NCI-H748 treated with DMSO at 0.1 percent for 48 hours (cell line): ENCODE data around the gene CECR2.

Experiments
- DNase-seq: peaks from one replicate; lab custom pipeline; 2025; lab: John Stamatoyannopoulos, UW

Gene CECR2

GRCh38 chr22:17570851-17571631, 201.8 kb downstream of the CECR2 start:
- no peak for DNase-seq

GRCh38 chr22:17575151-17575550, 205.9 kb downstream of the CECR2 start:
- DNase-seq: no peak

DNA sequence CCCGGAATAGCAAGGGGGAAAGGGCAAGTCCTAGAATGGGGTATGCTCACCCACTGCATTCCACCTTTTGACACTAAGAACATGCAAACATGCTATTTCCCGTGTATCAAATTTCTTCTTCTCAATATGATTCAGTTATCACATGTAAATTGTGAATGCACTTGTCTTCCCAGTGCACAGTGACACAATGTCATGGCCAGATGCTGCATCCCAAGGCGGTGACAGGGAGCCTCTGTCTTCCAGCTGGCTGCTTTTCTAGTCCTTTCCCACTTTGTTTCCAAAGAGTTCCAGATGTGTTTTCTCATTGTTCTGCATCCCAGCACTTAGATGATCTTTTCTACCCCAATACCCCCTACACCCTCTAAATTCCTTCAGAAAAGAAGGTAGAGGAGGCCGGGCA, 206.4 kb downstream of the CECR2 start:
- DNase-seq: no peak

DNA sequence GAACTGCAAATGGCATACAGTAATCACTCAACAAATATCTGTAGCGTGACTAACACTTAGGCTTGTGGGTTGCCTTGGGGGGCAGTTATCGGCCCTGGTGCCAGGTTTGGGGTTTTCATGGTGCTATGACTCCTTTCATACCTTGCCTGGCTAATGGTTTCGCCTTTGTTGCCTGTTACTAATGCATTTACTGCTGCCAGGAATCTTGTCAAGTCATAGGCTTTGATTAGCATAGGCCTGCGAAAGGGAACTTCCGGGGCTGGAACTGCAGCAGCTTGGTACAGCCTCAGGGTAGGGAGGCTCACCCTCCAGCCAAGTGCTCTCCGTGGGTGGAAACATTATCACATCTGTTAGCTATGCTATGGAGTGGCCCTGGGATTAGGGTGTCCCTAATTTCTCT, 207.2 kb downstream of the CECR2 start:
- no peak for DNase-seq

DNA sequence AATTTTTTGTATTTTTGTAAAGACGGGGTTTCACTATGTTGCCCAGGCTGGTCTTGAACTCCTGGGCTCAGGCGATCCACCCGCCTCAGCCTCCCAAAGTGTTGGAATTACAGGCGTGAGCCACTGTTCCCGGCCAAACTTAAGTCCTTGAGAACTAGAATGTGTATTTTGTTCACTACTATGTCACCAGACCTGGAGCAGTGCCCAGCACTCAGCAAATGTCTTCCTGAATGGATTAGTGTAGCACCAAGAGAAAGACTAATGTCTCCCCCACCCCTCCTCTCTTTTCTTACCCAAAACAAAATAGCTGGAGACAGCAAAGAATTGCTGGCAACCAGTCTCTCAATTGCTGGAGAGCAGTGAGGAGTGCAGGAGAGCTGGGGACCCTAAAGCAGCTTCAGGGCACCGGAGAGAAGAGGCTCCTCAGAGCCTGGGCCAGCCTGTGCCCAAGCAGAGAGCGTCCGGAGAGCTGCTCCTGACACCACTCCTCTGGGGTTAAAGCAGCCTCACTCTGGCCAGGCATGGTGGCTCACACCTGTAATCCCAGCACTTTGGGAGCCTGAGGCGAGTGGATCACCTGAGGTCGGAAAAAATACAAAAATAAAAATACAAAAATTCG, 209.0 kb downstream of the CECR2 start:
- DNase-seq: no peak

GRCh38 chr22:17579535-17579981, 210.3 kb downstream of the CECR2 start:
- DNase-seq: no peak

DNA sequence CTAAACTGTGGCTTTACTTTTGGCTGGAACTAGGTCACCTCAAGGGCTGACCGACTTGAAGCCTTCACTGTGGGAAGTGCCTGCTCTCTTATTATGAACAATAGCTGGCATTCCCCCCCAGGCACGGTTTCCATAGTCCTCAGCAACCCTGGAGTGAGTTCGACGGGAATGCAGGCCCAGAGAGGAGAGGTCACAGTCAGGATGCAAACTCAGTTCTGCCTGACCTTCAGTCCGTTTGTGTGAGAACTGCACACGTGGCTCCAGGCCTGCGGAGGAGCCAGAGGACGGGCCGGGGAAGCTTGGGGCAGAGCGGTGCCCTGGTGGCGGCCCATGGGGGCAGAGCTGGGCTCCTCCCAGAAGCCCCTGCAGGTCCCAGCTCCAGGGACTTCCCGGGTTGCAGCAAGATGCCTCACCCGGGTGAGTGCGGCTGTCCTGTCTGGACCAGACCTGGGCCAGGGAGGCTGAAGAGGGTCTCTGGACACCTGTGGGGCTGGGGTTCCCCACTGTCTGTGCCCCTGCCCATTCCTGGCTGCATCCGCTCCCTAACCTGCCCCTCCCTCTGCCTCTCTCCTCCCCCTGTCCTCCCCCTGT, 211.3 kb downstream of the CECR2 start:
- DNase-seq: no peak

- DNase-seq: no peak
Measured at GRCh38 chr22:17581056-17581455, 211.8 kb downstream of the CECR2 start.

- DNase-seq: no peak
Measured at GRCh38 chr22:17581631-17582030, 212.4 kb downstream of the CECR2 start.

DNA sequence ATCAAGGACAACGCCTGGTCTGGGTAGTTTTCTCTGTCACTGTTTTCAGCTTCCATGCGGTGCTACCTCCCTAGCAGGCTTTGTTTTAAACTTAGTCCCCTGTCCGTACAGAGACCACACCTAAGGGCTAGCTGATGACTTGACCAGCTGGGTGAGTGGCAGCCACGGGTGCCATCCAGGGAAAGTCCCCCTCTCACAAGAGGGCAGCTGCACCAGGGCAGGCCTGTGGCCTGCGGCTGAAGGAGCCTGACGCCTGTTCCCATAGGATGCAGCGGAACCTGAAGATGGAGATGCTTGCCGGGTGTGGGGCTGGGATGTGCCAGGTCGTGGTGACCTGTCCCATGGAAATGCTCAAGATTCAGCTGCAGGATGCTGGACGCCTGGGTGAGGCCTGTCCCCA, 213.9 kb downstream of the CECR2 start:
- DNase-seq: no peak

GRCh38 chr22:17586831-17587440, 217.7 kb downstream of the CECR2 start:
- no peak for DNase-seq

DNA sequence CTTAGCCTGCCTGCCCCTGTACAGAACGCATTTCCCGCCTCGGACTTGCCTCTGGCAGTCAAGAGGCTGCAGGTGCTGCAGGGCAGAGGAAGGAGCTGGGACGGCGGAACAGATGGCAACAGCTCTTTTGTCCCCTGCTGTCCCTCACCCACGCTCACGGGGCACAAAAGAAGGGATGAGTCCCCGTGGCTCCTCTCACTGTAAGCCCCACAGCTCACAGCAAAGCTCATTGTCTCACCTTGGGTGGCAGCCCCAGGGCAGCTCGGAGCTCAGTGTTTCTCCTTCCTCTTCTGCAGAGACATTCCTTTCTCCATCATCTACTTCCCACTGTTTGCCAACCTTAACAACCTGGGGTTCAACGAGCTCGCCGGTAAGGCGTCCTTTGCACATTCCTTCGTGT, 218.4 kb downstream of the CECR2 start:
- DNase-seq: no peak

DNA sequence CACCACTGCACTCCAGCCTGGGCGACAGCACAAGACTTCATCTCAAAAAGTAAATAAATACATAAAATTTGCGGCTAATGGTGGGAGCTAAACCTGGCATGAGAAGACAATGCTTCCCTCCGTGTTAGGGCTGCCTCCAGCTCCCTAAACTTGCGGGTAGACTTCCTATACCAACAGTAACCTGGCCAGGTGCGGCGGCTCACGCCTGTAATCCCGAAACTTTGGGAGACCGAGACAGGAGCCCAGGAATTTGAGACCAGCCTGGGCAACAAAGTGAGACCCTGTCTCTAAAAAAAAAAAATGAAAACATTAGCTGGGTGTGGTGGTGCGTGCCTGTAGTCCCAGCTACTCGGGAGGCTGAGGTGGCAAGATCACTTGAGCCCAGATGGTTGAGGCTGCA, 219.3 kb downstream of the CECR2 start:
- DNase-seq: no peak

DNA sequence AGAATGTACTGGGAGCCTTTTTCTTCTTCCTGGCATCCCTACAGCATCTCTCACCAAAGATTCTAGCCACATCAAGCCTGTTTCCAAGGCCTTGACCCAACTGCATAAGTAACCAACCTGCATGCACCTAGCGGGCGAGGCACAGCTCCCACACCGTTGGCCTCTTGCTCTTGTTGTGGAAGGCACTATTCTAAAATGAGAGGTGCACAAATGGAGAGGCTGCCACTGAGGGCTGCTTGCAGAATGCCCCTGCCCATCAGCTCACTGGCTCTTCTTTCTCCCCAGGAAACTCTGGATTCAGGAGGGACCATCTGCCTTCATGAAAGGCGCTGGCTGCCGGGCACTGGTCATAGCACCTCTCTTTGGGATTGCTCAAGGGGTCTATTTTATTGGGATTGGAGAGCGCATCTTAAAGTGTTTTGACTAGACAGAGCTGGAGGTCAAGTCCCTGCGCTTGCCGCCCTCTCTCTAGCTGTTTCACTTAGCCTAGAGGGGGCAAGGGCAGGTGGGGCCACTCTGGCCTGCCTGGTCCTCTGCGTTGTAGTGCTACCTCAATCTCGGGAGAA, 220.6 kb downstream of the CECR2 start:
- DNase-seq: no peak

DNA sequence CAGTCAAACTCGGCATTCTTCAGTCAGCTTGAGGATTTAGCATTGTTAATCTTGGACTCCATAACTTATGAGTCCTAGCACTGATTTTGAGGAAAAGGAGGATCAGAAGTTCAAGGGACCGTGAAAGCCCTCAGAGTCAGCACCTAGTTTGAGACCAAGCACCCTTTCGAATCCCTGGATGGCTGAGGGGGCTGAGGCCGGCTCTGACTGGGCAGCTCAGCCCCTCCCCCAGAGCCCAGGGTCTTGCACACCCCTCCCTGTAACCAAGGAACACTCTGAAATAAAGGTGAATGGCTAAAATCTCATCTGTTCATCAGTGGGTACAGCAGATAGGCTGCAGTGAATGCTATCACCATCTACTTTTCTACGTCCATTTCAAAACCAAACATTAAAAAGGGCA, 221.3 kb downstream of the CECR2 start:
- DNase-seq: no peak

DNA sequence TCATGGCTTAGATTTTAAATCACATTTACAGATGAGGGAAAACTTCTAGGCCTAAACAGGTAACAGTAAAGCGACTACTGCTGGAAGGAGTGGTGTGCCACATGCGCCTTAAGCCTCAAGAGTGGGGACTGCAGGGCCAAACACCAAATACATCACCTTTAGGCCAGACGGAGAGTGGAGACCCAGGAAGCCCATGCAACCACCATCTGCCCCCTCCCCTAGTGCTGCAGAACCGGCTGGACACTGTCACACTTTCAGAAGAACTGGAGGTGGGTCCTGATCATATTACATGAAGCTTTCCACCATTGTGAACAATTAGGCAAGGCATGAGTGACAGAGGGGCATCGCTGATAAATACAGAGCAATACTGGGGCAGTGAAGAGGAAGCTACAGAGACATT, 222.9 kb downstream of the CECR2 start:
- no peak for DNase-seq

- DNase-seq: no peak
Measured at GRCh38 chr22:17596226-17596625, 227.0 kb downstream of the CECR2 start.

- DNase-seq: no peak
Measured at GRCh38 chr22:17597217-17597616, 228.0 kb downstream of the CECR2 start.

DNA sequence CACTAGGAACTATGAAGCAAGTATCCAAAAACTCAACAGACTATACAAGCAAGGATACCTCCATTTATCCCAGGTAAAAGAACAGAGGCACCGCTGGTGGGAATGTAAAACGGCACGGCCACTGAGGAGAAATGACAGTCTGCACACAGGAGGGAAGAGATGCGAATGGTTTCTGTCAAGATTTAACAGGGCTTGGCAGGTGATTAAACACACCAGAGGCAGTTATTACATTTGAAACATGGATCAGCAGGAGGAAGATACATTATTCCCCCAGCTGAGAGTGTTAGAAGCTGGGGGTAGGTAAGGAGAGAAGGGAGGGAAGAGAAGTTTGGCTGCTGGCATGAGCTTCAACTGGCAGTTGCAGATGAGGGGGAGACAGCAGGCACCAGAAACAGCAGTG, 229.1 kb downstream of the CECR2 start:
- DNase-seq: no peak

DNA sequence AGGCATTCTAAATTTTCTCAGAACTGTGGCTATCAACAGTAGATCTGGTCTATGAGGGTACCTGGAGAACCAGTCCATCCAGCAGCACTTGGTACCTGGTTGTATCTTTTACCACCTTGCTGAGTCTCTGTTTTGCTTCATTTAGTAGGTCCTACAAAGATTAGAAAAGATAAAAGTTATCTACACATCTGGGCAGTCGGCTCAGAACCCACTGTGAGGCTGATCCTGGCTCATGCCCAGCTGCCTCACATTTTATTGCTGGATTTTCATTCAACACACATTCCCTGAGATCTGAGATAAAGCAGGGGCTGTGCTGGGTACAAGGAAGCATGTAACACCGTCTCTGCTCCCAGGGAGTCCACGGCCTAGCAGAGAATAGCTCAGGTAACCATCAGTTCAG, 231.8 kb downstream of the CECR2 start:
- no peak for DNase-seq

- no peak for DNase-seq
Measured at GRCh38 chr22:17603668-17604067, 234.4 kb downstream of the CECR2 start.

DNA sequence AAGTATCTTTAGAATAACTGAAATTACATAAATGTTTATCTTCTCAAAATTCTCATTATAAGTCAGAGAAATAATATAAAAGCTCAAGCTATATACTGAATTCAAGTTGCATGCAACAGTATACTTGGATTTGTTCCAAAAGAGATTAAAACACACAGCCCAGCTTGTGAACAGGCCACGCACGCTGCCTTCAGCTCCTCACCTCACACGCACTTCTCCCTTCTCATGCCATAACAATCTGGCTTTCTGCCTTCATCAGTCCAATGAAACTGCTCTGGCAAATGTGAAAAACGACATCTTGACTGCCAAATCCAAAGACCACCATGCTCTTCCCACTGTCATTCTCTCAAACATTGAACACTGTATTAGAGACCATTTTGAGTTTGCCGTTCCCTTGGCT, 237.2 kb downstream of the CECR2 start:
- no peak for DNase-seq
